ENCODE data around the gene RAB3B.
"Not testable (repeated sequence)": the region's sequence is repeated elsewhere in the genome, so short reads cannot be mapped to it uniquely, and the experiment has no call there.

Gene RAB3B

DNA sequence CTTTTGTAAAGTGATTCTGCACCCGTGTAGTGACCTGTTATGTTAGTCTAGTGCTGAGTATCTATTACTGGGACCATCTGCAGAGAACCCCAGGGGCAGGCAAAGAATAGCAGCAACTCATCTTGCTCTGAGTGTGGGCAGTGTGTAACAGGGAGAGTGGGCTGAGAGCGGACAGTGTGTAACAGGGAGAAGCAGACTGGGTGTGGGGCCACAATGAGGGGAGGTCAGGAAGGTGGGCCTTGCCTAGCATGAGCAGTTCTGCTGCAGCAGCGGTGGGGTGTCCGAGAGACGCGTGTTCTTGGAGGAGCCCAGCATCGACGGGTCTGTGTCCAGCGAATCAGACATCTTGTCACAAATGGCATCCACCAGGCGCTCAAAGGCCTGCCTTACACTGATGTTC lies 70.8 kb downstream of the RAB3B start:
- no peak for DNase-seq (ENCODE audit: low spot score)

DNA sequence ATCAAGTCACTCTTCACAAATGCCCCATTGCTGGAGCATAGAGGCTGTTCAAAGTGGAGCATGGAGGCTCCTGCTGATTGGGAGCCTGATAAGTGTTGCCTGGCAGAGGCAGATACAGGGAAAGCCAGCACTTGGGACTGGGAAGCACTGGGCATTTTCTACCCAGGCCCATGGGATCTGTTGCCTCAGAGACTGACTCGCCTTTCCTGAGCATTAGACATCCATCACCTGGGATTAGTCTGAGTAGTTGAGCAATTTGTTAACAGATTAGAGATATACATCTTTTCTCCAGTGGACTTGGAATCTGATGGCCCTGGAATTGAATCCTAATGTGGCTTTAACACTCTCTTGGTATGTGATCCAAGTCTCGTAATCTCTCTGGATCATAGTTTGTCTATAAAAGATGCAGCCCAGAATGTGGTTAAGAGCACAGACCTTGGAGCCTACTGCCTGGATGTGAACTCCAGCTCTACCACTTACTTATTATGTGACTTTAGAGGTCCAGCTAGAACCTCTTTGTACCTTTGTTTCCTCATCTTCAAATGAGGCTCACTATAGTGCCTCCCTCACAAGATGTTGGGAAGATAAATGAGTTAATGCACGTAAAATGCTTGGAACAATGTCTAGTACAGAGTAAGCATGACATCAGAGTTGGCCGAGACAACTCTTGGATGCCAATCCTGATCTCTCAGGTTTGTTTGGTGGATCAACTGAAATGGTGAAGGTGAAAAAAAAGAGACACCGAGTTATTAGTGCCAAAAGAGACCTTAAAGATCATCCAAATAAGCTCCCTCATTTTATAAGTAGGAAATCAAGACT lies 73.7 kb downstream of the RAB3B start:
- DNase-seq (ENCODE audit: low spot score) = no peak

DNA sequence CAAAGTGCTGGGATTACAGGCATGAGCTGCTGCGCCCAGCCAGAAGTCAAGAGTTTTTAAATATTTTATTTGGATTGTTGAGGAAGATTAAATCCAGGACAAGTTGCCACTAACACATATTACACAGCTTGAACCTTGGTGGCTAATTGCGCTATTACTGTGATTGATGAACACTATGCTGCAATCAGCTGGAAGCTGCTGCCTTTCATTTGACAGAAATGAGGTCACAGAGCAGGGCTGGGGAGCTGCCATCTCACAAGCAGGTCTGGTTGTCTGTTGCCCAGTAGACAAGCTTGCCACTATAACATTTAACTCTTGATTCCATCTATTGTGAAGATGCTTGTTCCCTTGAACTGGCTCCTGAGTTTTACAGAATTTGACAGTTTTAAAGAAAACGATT lies 74.5 kb downstream of the RAB3B start:
- DNase-seq (ENCODE audit: low spot score) = no peak

GRCh38 chr1:51912881-51913280 lies 77.6 kb downstream of the RAB3B start:
- DNase-seq (ENCODE audit: low spot score) = no peak

GRCh38 chr1:51910221-51911000 lies 80.1 kb downstream of the RAB3B start:
- no peak for DNase-seq (ENCODE audit: low spot score)

GRCh38 chr1:51908499-51908898 lies 82.0 kb downstream of the RAB3B start:
- no peak for DNase-seq (ENCODE audit: low spot score)

DNA sequence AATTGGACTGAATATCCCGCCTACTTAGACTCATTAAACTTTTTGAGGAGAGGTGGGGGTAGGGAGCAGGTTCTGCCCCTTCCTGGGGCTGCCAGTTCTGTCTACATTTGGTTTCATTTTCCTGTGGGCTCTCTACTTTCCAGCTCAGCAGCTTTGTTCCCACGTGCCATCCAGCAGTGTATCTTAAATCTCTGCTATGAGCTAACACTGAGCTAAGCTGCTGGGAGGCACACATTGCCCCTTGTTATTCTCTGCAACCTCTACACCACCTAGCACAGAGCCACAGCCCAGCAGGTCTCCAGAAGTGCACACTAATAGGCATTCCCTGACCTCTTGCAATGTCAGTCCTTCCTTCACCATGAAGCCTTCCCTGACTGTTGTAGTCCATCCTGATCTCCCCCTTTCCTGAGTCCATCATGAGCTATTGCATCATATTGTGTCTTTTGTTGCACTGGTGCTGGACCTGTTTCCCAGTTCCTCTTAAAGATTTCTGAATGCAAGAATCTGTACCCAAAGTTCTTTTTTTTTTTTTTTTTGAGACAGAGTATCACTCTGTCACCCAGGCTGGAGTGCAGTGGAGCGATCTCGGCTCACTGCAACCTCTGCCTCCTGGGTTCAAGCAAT lies 83.3 kb downstream of the RAB3B start:
- no peak for DNase-seq (ENCODE audit: low spot score)

DNA sequence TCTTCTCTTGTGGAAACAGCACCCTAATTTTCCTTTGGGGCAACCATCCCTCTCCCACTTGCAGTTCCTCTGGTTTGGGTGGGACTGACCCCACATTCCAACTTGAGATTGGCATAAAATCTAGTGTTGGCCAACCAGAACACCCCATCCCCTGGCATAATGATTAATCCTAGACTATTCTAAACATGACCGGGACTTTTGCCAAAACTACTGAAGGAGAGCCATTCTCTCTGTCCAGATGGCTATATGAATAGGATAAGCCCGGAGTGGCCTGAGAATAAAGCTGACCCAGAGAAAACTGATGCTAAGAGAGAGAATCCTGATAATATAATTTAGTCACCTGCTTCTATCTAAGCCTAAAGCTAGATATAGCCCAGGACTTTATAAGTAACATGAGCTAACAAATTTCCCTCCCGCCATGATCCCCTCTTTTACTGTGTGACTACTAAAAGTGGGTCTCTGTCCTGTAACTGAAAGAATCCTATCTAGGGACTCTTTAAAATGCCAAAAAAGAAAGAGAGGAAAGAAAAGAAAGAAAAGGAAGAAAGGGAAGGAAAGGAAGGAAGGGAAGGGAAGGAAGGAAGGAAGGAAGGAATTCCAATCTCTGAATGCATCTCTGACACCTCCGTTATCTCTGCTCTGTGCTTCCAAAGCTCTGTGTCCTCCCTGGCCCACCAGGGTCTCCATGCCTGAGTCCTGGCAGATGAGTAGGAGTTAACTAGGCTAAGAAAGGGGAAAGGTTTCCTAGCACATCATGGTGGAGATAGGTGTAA lies 84.0 kb downstream of the RAB3B start:
- no peak for DNase-seq (ENCODE audit: low spot score)

GRCh38 chr1:51902456-51902855 lies 88.0 kb downstream of the RAB3B start:
- DNase-seq (ENCODE audit: low spot score) = no peak

- no peak for DNase-seq (ENCODE audit: low spot score)
These were observed 89.3 kb downstream of the RAB3B start for GRCh38 chr1:51901151-51901550.

DNA sequence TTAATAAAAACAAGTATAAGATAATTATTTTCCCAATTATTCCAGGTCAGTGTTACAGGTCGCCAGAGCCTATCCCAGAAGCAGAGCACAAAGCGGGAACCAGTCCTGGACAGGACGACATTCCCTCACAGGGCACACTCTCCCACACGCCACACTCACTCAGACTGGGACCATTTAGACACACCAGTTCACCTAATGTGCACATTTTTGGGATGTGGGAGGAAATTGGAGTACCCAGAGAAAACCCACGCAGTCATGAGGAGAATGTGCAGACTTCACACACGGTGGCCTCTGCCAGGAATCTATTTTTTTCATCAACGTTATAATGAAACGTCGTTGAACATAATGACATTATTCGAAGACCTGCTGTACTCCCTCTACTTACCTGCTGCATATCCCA lies 91.5 kb downstream of the RAB3B start:
- DNase-seq (ENCODE audit: low spot score) = no peak

- no peak for DNase-seq (ENCODE audit: low spot score)
These were observed 92.3 kb downstream of the RAB3B start for GRCh38 chr1:51898090-51898734.

DNA sequence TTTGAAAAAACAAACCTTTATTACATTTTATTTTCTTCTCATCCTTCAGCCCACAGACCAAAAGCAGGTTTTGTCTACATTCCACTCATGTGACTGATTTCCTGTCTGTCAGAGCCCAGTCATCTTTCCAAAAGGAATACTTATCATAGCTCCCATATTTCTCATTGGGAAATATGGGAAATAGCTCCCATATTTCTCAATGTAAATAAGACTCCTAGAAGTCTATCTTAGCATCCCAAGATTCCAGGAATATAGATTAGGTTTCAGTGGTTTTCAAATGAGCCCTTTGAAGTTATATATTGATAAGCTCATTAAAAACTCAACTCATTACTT lies 92.8 kb downstream of the RAB3B start:
- DNase-seq (ENCODE audit: low spot score) = no peak

GRCh38 chr1:51894748-51895147 lies 95.8 kb downstream of the RAB3B start:
- not testable (repeated sequence) for DNase-seq (ENCODE audit: low spot score)

GRCh38 chr1:51878616-51879336 lies 111.7 kb downstream of the RAB3B start, which contains the start of gene NRDC:
Gene NRDC (minus strand): TSS chr1:51878727. CDS start chr1:51878615, 112 bp downstream.
- DNase-seq (ENCODE audit: low spot score) = peak; percentile 93

- DNase-seq (ENCODE audit: low spot score) = no peak
These were observed 112.2 kb downstream of the RAB3B start for GRCh38 chr1:51878308-51878615.

DNA sequence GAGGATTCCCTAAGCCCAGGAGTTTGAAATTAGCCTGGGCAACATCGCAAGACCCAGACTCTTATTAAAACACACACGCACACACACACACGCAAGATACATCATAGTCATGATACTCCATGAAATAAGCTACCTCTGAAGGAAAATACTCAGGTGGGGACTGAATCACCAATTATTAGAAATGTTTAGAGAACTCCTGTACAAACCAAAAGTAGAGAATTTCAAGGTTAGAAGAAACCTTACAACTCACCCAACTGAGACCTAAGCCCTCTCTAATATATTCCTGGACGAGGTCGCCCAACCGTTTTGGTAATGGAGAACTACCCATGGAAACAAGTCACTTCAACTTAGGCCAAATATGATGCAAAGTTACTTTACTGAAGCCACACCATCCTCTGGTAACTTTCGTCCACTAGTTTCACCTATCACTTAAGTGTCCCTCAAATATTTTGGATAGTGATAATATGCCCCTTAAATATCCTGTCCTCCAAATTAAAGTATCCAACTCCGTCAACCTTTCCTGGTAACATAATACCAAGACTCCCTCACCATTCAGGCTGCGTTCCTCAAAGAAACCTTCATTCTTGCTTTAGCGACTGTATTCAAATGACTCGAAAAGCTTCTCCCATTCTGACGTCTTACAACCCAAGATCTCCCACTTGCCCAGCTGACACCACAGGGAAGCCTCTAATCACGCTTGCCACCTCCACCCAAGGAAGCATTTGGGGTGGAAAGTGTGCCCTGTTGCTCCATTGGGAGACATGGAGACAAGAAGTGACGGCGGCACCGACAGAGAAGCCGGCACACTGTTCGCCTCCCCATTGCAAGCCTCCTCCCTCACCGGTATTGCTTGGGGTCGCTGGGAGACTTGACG lies 112.8 kb downstream of the RAB3B start:
- no peak for DNase-seq (ENCODE audit: low spot score)

GRCh38 chr1:51875836-51876235 lies 114.7 kb downstream of the RAB3B start:
- no peak for DNase-seq (ENCODE audit: low spot score)

DNA sequence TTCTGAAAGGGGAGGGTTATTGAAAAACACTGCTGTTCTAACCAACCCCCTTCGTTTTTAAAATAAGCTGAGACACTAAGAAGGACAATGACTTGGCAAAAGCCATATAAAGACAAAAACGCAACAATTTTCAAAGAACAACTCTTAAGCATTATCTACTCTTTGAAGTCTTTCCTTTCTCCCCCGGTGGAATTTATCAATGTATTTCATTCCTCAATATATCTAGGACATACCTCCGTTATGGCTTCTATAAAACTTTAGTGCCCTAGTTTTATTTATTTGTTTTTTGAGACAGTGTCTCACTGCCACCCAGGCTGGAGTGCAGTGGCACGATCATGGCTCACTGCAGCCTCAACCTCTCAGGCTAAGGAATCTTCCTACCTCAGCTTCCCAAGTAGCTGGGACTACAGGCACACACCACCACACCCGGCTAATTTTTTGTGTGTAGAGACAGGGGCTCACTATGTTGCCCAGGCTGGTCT lies 115.2 kb downstream of the RAB3B start:
- DNase-seq (ENCODE audit: low spot score) = no peak

- not testable (repeated sequence) for DNase-seq (ENCODE audit: low spot score)
These were observed 117.2 kb downstream of the RAB3B start for GRCh38 chr1:51873270-51873669.
